Measurements from ENCODE around the gene SFSWAP.
"Not testable (repeated sequence)": the region's sequence is repeated elsewhere in the genome, so short reads cannot be mapped to it uniquely, and the experiment has no call there.

SFSWAP gene

GRCh38 chr12:131735476-131736445 is 24.9 kb downstream of the SFSWAP start:
- DNase-seq = peak in 9 of 51 donors; percentile 8 to 37 (median 17)

- DNase-seq = no peak
Measured at GRCh38 chr12:131736446-131737149, 25.7 kb downstream of the SFSWAP start.

DNA sequence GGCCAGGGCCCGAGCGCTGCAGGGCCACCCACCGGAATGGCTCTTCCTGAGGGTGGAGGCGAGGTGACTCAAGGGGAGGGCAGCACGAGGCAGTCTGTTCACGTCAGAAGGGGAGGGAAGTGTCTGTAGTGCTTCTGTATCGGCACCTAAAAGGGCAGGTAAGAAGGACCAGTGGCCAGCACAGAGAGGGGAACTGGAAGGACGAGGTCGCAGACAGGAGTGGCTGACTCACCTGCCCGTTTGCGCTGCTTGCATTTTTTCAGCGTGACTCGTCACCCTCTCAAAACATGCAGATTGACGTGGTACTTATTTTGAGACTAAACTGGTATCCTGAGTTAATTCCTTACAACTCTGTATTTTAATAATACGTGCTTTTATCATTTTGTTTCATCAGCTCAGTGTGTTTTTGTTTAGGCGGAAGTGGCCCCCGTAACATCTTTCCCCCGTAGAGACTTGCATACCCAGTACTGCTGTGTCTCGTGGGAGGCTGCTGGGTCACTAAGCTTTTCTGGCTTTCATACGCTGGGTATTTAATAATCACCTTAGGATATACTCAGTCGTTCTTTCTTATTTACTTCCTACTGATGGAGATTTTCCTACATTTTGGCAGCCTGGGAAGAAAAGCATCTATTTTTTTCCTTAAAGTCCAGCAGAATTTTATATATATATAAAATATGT is 26.4 kb downstream of the SFSWAP start:
- no peak for DNase-seq

DNA sequence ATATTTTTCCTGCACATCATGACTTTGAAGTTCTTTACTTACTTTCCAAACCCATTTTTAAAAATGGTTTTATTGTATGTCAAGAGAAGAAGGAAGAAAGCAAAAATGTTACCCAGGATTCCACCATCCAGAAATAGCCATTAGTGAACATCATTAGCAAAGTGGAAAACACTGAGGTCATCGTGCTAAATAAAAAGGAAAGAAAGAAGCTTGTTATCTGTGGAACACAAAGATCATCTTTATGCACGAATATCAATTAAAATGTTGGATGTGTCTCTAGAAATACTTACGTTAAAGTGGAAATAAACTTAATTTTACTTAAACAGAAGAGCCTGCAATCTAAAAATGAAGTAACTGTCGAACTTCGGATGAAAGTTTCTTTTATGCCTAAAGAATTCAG is 27.3 kb downstream of the SFSWAP start:
- DNase-seq = peak in 1 of 51 donors; percentile 37

DNA sequence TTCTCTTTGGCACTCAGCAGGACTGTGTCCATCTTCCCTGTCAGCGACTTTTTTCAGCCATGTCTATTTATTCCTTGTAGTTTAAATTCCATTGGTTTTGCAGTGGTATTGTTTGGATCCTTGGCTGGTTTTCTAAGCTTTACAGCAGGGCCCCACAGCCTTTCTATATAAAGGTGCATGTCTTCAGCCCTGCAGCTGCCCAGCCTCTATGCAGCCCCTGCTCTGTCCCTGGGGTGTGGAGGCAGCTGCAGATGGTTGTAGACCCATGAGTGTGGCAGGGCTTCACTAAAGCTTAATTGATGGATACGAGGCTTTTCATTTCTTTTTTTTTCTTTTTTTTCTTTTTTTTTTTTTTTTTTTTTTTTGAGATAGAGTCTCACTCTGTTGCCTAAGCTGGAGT is 29.7 kb downstream of the SFSWAP start:
- no peak for DNase-seq

GRCh38 chr12:131742761-131743160 is 31.9 kb downstream of the SFSWAP start:
- not testable (repeated sequence) for DNase-seq

DNA sequence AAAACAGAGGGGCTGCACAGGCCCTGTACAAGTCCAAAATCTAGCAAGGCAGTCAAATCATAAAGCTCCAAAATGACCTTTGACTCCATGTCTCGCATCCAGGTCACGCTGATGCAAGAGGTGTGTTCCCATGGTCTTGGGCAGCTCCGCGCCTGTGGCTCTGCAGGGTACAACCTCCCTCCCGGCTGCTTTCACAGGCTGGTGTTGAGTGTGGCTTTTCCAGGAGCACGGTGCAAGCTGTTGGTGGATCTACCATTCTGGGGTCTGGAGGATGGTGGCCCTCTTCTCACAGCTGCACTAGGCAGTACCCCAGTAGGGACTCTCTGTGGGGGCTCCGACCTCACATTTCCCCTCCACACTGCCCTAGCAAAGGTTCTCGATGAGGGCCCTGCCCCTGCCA is 32.5 kb downstream of the SFSWAP start:
- DNase-seq = not testable (repeated sequence)

DNA sequence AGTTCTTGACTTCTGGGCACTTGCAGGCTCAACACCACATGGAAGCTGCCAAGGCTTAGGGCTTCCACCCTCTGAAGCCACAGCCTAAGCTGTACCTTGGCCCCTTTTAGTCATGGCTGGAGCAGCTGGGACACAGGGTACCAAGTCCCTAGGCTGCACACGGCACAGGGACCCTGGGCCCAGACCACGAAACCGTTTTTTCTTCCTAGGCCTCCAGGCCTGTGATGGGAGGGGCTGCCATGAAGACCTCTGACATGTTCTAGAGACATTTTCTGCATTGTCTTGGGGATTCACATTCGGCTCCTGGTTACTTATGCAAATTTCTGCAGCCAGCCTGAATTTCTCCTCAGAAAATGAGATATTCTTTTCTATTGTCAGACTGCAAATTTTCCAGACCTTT is 33.0 kb downstream of the SFSWAP start:
- not testable (repeated sequence) for DNase-seq

GRCh38 chr12:131744675-131745074 is 33.8 kb downstream of the SFSWAP start:
- DNase-seq = not testable (repeated sequence)

- DNase-seq = no peak
Measured at GRCh38 chr12:131745706-131746105, 34.8 kb downstream of the SFSWAP start.

- no peak for DNase-seq
Measured at GRCh38 chr12:131747276-131748177, 36.6 kb downstream of the SFSWAP start.

- no peak for DNase-seq
Measured at GRCh38 chr12:131749618-131750315, 38.9 kb downstream of the SFSWAP start.

- no peak for DNase-seq
Measured at GRCh38 chr12:131751335-131751734, 40.4 kb downstream of the SFSWAP start.

GRCh38 chr12:131752451-131752850 is 41.6 kb downstream of the SFSWAP start:
- DNase-seq = no peak

DNA sequence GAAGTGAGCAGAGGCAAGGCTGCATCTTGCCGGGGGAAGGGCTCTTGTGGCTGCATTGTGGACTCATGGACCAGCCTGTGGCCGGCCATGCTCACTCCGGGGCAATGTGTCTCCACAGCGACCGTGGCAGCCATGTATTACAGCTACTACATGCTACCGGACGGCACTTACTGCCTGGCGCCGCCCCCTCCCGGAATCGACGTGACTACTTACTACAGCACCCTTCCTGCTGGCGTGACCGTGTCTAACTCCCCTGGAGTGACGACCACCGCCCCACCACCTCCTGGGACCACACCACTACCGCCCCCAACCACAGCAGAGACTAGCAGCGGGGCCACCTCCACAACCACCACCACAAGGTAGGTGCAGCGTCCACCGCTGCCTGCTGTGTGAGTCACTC is 42.1 kb downstream of the SFSWAP start:
- no peak for DNase-seq

DNA sequence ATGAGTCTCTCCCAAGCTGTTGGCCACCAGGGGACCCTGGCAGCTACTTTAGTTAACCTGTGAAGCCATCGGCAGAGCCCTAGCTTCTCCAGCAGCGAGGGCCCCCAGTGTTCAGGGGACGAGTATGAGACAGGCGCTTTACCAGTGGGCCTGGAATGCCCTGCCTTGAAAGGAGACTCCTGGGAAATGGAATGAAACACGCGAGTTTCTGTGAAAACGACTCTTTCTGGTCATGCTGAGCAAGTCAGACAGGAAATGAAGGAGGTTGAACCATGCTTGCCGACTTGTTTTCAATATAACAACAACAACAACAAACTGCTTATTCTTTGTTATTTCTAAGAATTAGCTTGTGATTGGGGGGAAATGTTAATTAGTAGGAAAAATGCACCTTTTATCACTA is 42.9 kb downstream of the SFSWAP start:
- DNase-seq = no peak

- no peak for DNase-seq
Measured at GRCh38 chr12:131754184-131754583, 43.3 kb downstream of the SFSWAP start.

- DNase-seq = no peak
Measured at GRCh38 chr12:131755305-131756113, 44.6 kb downstream of the SFSWAP start.

DNA sequence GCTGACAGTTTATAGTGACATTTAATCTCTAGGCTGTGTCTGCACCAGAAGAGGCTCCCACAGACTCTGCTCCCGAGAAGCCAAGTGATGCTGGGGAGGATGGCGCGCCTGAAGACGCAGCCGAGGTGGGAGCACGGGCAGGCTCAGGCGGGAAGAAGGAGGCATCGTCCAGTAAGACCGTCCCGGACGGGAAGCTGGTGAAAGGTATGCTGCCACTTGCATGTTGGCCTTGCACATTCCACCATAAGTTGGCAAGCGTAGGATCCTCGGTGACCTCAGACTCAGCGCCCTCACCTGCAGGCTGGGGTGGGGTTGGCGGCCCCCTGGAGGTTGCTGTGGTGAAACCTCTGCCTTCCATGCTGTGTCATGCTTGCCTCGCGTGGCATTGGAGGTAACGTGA is 45.6 kb downstream of the SFSWAP start:
- DNase-seq = no peak

Data from hypothalamus (tissue), 51 donors.